ENCODE data around the gene IQCN. TPM values are rescaled to one million over a fixed set of nuclear protein-coding genes. Genes with fewer than 3 reads are reported as not detected.

The IQCN gene
- total and polyA plus RNA-seq, 4 donors: 0.19 to 2.4 (median 0.53) TPM

- H3K36me3 ChIP-seq (ENCODE audit: control insufficient read depth in 4 of 4, insufficient read depth in 3 of 4, low read depth in 1 of 4, low read length in 3 of 4): peaks cover 0 to 24% (median 4%) of the 10 kb centered on the region in 4 donors
- H3K4me3 ChIP-seq (ENCODE audit: low read depth in 1 of 3, low read length in 3 of 3): no peak overlapping the region
- H3K9me3 ChIP-seq (ENCODE audit: control insufficient read depth in 4 of 4, low read length in 3 of 4): no peaks in the 10 kb centered on the region
- H3K9ac ChIP-seq (ENCODE audit: low read depth in 1 of 2, low read length in 2 of 2): no peak overlapping the region
- no peaks in the 10 kb centered on the region for H3K27me3 ChIP-seq (ENCODE audit: control insufficient read depth in 4 of 4, insufficient read depth in 4 of 4, low read length in 3 of 4)
- TF ChIP-seq NR2F2 (IDR thresholded peaks at IDR 0.05) (no peak), YY1 (IDR thresholded peaks at IDR 0.05) (no peak), CTCF (IDR thresholded peaks at IDR 0.05; ENCODE audit: low read depth, low read length, missing input control) (no peak), ZBTB33 (IDR thresholded peaks at IDR 0.05) (no peak), REST (IDR thresholded peaks at IDR 0.05) (no peak), JUND (IDR thresholded peaks at IDR 0.05) (no peak), GABPA (IDR thresholded peaks at IDR 0.05 in 1 of 2, conservative IDR thresholded peaks at IDR 0.05 in 1 of 2) (no peak), EGR1 (IDR thresholded peaks at IDR 0.05; ENCODE audit: low read depth in 2 of 2) (no peak), FOXA2 (IDR thresholded peaks at IDR 0.05) (no peak), TAF1 (conservative IDR thresholded peaks at IDR 0.05) (no peak), MAX (IDR thresholded peaks at IDR 0.05) (no peak), SP1 (IDR thresholded peaks at IDR 0.05) (no peak)
- H3K4me1 ChIP-seq (ENCODE audit: control insufficient read depth in 4 of 4, insufficient read depth in 4 of 4, low read length in 3 of 4): no peaks in the 10 kb centered on the region
- H3K27ac ChIP-seq (ENCODE audit: low read depth in 1 of 2, low read length in 2 of 2): no peak overlapping the region
- DNase-seq (ENCODE audit: low spot score): no peak
These were observed 12.1 kb downstream of the IQCN start for GRCh38 chr19:18262144-18262543.

- no peak for TF ChIP-seq RAD21 (IDR thresholded peaks at IDR 0.05)
- TF ChIP-seq TAF1 (conservative IDR thresholded peaks at IDR 0.05): no peak
- TF ChIP-seq ZBTB33 (IDR thresholded peaks at IDR 0.05): no peak
- no peak for TF ChIP-seq REST (IDR thresholded peaks at IDR 0.05)
- TF ChIP-seq JUND (IDR thresholded peaks at IDR 0.05): no peak
- no peak for TF ChIP-seq CTCF (IDR thresholded peaks at IDR 0.05; ENCODE audit: low read depth, low read length, missing input control)
- TF ChIP-seq ATF3 (IDR thresholded peaks at IDR 0.05): no peak
These were observed 12.8 kb downstream of the IQCN start for GRCh38 chr19:18261474-18261873.

More at GRCh38 chr19:18261474-18261873, 12.8 kb downstream of the IQCN start:
- Histone ChIP-seq H3K4me1 (ENCODE audit: control insufficient read depth in 4 of 4, insufficient read depth in 4 of 4, low read length in 3 of 4) (no peaks in the 10 kb centered on the region), H3K27me3 (ENCODE audit: control insufficient read depth in 4 of 4, insufficient read depth in 4 of 4, low read length in 3 of 4) (no peaks in the 10 kb centered on the region), H3K9ac (ENCODE audit: low read depth in 1 of 2, low read length in 2 of 2) (no peak overlapping the region), H3K27ac (ENCODE audit: low read depth in 1 of 2, low read length in 2 of 2) (no peak overlapping the region), H3K9me3 (ENCODE audit: control insufficient read depth in 4 of 4, low read length in 3 of 4) (no peaks in the 10 kb centered on the region), H3K4me3 (ENCODE audit: low read depth in 1 of 3, low read length in 3 of 3) (no peak overlapping the region), H3K36me3 (ENCODE audit: control insufficient read depth in 4 of 4, insufficient read depth in 3 of 4, low read depth in 1 of 4, low read length in 3 of 4) (peaks cover 0 to 18% (median 2%) of the 10 kb centered on the region in 4 donors)
- 89% methylated on average over 2 of the region's 2 CpGs for WGBS
- DNase-seq (ENCODE audit: low spot score): no peak
